GM19238 (cell line): ENCODE results near the gene TLN1.

Experiments
- DNase-seq: peaks from one replicate; pipeline ENCODE4 v3.0.0; 2011; ENCODE audit warnings: low spot score; ENCODE audit not compliant: insufficient read length

Gene TLN1

DNA sequence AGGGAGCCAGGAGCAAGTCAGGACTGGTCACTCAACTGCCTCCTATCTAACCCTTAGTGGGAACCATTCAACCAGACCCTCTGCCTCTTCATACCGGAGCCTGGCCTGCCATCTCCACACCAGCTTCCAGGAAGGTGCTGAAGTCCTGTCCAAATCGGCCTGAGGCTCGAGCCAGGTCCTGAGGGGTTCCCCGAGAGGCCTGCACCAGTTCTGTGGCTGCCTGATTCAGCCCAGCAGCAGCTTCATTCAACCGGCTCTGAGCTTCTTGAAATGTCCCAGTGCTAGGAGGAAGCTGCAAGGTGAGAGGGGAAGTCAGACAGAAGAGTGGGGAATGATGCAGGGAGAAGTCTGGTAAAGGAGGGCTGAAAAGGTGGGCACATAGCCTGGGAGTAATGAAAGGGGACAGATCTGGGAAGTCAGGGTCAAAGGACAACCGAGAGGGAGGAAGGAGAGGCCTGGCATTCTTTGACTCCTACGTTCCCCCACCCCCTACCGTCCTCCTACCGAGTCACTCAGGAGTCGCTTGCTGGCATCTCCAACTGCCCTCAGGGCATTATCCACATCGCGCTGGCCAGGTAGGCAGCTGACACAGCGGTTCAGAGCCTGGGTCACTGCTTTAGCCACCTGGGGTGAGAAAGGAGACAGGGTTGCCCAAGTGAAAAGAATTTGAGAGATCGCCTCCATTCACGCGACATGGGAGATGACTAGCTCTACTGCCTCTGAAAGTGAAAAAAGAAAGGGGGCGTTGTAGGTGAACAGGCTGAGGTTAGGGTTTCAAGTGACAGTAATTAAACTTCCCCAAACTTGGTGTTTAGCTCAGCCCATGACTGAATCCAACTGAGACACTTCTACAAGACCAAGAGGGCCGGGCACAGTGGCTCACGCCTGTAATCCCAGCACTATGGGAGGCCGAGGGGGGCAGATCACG, 20.2 kb downstream of the TLN1 start:
- DNase-seq, result no peak

DNA sequence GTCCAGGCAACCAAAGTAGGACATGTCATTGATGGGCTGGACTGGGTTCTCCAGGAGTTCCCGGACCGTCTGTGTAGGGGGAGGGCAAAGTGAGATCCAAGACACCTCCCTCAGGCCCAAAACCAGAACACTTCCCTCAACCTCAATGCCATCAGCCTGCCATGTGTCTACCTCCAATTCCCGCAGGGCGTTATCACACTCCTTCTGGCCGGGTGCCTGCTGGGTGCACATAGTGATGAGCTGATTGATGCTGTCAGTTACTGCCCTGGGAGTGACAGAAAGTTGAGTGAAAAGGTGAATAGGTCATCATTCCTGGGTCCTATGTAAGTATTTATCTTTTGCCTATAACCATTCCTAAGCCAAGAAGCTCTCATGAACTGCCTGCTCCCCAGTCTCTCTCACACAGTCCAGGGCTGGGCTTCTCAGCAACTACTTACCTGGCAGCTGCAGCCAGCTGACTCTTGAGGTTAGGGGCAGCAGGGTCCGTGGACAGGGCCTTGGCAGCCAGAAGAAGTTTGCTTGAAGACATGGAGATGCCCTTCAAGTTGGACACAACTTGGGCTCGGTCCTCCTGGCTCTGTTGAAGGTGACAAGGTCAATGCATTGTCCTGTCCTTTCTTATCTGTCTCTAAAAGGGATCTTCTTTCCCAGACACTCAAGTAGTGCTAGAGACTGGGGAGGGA, 21.0 kb downstream of the TLN1 start:
- DNase-seq, result no peak

DNA sequence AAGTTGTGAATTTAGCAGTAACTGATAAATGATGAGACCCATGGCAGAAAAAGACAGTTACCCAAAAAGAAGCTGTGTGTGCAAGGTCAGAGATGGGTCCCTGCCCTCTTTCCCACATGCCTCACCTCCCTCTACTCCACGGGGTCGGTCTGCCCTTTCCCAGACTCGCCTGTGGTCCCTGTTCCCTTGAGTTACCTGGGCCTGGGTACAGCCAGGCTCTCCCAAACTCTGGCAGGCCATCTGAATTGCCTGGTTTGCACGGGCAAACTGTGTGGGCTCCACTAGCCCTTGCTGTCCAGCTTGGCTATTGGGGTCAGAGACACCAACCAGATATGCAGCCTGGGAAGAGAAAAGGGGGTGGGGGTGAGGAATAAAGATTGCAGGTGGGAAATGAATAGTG, 23.8 kb downstream of the TLN1 start:
- DNase-seq, result no peak

DNA sequence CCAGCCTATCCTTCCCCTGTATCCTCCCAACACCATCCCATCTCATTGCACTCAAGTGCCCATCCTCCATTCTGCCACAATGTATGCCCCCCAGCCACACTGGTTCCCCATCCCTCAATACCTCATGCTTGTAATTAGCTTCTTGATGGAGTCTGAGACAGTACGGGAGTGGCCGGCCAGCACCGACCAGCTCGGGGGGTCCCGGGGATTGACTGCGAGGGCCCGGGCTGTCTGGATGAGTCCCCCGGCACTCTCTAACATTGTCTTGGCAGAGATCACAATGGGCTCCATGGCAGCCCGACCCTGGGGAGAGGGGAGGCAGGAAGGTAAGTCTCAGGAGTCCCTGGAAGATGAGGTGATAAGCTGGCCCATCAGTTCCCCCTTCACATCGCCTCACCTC, 25.0 kb downstream of the TLN1 start:
- no peak for DNase-seq

DNA sequence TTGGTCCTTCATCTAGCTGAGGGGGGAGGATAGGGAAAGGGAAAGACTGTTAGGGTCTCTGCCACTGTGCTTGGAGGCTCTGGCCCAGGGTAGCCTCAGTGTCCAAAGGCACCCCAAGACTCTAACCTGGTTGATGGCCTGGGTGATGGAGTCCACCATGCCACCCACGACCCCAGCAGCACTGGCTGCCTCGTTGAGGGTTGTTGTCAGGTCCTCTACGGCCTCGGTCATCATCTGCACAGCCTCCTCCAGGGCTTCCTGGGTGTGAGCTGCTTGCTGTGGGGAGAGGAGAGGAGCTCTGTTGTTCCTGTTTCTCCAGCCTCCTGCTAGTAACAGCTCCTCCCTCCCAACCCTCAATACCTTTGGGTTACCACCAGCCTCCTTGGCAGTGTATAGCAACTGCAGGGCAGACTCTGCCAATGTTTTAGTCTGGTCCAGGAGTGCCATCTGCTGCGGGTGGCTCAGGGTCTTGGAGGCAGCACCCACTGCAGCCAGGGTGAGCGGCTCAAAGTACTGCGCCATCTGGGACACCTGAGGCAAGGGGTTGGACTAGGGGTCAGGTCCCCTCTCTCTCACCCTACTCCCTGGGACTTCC, 26.1 kb downstream of the TLN1 start:
- no peak for DNase-seq

DNA sequence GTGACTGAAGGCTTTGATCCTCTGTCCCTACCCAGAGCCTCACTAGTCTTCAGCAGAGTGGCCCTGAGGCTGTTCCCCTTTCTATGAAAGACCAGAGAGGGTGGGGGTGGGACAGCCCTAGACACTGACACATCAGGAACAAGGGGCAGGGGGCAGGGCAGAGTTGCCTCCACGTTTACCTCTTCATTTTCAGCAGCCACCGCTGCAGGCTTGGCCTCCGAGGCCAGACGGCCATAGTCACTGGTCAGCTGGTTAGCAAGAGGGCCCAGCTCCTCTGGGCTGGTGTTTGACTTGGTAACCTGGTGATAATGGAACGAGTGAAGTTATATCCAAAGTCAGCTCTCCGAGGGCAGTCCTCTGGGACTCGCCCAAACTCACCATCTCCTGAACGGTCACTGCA, 26.6 kb downstream of the TLN1 start:
- no peak for DNase-seq

DNA sequence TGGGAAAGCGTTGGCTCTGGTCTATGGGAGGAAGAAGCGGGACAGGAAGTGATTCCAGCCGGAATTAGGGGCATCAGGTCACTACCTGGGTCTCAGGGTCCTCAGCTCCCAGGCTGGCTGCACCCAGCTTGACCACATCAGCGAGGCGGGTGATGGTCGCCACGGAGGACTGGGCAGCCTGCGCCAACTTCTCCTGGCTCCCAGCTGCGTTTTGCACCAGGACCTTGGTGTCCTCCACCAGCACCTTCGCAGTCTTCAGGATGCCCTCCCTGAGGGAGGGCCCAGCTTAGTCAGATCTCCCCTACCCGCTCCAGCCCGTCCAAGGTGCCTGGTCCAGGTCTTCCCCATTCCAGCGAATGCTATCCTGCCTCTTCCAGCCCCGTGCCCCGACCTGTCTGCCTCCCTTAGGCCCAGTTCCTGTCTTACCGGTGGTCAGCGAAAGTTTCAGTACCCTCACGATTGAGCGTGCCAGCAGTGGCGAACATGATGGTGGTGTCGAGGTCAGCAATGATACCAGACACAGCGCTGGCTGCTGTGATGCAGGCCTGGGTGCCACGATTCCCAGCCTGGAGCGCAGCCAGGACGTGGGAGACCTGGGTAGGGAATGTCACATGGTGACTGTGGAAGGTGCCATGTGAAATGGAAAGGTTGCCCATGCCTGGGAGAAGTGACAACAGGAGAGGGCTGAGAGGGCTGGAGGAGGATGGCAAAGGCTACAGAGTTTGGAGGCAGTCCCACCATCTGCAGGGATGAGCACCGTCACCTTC, 27.9 kb downstream of the TLN1 start:
- DNase-seq, result no peak

DNA sequence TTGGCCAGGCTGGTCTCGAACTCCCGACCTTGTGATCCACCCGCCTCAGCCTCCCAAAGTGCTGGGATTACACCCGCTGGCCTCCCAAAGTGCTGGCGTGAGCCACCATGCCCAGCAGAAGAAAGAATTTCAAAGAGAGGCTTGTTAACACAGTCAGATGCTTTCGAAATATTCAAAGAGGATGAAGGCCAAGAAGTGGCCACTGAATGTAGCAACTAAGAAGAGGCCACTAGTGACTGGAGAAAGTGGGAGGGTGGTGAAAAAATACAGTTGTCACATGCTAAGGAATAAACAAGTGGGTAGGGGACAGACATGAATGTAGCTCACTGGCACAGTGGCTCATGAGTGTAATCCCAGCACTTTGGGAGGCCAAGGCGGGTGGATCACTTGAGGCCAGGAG, 29.3 kb downstream of the TLN1 start:
- no peak for DNase-seq

DNA sequence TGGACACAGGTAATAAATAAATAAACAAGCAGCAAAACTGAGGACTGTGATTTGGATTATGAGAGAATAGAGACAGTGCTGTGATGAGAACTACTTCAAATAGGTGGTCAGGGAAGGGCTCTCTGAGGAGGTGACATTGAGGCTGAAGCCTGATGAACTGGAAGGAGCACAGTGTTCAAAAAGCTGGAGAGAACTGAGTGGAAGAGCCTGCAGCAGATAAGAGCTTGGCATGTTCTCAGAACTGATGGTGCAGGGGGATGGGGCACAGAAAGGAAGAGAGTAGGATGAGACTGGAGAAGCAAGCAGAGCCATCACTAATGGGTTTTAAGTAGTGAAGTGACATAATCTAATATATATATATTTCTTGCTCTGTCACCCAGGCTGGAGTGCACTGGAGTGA, 31.1 kb downstream of the TLN1 start:
- no peak for DNase-seq

DNA sequence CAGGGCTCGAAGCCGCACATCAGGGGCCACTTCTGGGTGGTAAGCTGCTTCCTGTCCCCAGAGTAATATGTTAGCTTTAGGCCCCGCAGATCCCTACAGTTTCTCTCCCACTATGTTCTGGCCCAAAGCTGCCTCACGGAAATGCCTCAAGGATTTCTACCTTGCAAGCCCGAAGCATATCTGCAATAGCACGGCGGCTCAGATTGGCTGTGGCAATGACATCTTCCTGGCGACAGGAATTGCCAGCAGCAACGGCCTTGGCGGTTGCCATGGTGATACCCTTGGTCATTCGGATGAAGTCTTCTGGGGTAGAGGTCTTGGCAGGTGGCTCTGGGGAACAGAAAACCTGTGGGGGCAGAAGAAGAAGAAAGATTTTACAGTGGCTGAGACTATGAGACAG, 32.0 kb downstream of the TLN1 start:
- no peak for DNase-seq

DNA sequence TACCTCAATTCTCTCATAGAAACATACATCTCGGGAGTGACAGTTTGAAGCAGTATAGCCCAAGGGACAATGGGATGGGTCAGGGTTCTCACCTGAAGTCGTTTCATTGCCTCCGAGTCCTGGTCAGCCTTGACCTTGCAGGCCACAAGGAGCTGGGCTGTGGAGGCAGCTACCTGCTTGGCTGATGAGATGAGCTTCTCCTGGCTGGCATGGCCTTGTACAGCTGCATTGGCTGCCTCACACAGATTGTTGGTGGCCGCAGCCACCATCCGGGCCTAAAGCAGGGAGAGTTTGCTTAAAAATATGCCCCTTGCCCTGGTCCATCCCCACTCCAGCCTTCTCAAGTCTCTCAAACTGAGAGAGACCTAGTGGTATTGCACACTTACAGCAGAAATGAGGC, 33.8 kb downstream of the TLN1 start:
- no peak for DNase-seq

DNA sequence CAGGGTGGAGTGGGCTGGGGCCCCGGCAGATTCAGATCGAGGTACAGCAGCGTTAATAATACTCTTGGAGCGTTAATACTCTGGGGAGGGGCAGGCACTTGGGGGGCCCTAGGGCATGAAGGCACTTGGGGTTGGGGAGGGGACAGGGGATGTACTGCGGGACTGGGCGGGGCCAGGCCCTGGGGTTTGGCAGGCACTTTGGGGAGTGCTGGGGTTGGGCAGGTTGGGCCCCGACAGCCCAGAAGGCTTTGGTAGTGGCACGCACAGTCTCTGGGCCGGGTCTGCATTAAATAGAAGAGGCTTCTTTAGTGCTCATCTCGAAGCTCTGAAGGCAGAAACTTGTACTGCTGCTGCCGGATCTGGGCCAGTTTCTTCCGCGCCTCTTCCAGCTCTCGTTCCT, 34.5 kb downstream of the TLN1 start:
- DNase-seq, result no peak

DNA sequence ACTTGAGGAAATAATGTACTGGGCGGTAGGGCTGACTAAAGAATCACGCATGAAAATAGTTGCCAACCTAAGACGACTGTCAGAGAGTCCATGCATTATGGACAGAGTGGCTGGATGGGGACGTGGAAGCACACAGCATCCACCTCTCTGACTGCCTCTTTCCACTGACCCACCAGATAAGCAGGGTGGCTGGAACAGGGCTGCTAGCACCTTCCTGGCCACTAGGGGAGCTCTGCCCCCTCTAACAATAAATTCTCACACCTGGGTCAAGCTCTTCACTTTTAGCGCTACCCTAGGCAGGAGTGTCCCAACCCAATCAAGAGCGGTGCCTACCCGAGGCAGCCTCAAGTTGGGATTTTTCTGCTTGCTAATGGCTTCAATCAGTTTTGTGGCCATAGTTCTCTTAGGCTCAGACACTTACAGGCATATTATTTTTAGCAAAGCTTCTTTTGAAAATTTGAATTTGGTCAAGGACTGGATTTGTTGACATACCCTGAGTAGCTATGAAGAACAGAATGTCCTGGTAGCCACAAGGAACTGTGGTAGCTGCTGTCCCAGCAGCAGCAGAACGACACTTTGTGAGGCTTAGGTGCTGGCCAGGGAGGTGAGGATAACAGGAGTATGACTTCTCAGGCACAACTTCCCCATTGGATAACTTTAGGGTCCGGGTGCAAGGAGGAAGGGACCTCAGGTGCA, 35.3 kb downstream of the TLN1 start:
- DNase-seq, result peak; percentile 71

DNA sequence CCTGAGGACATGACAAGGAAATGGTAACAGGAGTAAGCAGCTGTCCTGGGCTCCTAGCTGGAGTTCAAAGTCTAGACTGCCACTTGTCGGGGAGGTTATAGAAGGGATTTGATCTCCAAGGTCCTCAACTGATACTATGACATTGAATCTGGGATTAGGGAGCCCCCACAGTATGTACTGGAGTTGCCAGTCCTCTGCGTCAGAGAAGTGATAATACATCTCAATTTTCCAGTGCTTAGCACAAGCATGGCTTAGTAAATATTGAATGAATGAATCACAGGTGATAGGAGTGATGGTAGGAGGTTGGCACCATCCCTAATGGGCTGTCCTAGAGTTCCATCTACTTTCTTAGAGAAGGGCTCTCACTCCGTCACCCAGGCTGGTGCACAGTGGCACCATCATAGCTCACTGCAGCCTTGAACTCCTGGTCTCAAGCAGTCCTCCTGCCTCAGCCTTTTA, 36.0 kb downstream of the TLN1 start:
- no peak for DNase-seq

DNA sequence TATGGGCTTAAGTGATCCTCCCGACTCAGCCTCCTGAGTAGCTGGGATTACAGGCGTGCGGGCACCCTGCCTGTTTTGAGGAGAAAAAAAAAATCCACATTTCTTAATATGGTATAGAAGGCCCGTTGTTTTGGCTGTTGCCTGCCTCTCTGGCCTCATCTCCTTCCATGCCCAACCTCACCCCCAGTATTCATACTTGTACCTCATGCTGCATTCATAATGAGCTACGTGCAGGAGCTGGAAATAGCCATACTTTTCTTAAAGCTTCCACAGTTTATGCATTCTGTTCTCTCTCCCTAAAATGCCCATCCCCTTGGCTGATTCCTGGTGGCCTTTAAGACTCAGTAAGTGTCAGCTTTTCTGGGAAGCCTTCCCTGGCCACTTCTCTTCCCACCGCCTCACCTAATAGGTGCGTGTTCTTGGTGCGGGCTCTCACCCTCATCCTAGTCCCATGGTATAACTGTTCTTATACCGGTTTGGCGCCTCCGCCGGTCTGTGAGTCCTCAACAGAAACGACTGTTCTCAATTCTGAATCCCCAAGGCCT, 40.2 kb downstream of the TLN1 start:
- no peak for DNase-seq

DNA sequence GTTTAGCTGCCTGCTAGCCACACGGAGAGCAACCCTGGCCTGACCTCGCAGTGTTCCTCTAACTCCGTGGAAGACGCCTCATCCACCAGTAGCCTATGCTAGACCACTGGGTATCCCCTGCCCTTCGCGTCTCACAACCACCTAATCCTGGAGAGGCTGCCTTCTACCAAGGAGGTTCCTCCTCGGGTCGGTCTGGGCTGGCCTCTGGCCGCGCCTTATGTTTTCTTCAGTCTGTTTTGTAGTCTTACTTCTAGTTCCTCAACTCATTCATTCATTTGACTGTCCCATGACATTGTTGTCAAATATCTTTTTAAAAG, 40.7 kb downstream of the TLN1 start:
- no peak for DNase-seq

DNA sequence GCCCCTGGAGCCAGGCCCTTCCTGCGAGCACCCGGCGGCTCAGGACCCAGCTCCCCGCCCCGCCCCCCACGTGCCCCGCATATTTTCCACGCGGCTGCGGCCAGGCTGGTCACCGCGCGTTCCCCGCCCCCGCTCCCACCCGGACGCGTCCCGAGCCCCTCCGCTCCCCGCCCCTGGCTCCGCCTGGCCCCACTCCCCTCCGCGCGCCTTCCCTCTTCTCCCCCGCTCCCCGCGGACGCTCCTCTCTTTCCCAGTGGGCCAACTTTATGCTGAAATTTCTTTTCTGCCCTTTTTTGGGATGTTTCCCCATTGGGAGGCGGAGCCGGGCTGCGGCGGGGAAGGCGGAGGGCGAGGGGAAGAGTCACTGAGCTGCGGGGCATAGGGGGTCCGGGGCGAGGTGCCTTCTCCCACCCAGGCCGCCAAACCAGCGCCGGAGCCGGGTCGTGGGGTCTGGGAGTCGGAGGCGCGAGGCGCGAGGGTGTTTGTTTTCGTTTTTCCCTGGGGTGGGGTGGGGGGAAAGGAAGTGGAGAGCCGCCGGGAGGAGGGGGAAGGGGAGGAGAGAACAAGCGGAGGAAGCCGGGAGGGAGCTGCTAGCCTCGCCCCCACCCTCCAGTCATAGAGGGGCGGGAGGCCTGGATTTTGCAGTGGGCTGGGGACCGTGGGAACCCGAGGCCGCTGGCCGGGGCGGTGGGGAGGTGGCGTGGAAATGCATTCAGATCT, 41.2 kb downstream of the TLN1 start:
- peak; percentile 47 for DNase-seq

DNA sequence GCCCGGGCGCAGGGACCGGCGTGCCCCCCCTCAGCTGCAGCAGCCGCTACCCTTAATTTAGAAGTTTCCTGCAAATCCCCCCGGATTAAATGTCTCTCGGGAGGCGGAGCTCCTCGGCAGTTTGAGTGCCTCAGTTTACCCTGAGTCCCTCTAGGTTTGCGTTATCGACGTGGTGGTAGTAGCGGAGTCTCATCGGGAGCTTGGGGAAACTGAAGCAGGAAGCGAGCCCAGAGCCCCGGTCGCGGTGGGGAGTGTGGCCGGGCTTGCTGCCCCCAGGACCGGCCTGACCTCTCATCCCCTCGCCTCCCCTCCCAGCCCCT, 41.7 kb downstream of the TLN1 start:
- DNase-seq, result no peak

DNA sequence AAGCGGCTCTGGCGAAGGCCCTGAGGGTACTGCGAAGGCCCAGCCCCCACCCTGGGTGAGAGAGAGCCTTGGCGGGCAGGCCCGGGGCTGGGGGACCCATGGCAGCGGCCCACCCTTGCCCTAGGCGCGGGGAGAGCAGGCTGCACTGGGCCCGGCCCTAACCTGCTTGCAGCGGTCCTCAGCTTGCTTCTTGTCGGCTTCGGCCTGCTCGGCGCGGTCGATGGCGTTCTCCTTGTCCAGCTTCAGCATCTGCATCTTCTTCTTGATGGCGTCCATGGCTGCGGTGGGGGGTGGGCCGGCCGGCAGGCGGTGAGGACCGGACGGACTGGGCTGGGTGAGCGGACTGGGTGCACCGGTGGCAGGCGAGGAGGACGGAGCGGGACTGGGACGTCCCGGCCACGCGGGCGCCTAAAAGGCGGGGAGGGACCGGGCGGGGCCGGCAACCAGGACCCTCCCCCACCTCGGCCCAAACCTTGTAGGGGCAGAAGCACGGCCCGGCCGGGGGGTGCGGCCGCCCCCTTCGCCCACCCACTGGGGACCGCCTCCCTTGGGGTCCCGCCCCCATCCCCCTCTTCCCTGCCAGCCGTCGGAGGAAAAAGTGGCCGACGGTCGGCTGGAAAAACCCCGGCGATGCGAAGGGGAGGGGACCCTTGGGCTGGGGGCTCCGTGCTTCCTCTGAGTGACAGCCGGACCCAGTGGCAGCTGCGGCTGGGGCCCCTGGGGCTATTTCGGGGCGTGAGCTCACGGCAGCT, 42.3 kb downstream of the TLN1 start, which contains the start of gene TPM2:
TPM2 (minus strand) TSS at position 384 of the 752 bp plus-strand sequence; CDS start at position 276, 108 bp downstream.
- no peak for DNase-seq
